K562 (cell line): ENCODE results near the gene HCAR1. TPM values are rescaled to one million over a fixed set of nuclear protein-coding genes. Genes with fewer than 3 reads are reported as not detected.
A peak's percentile ranks its signal among the peaks of the same experiment; 100 is the strongest.

Experiments used
- ATF3 ChIP-seq, 2 experiments: fragments of 450-650 bp in 1 of 2; sonication (generic) in 1 of 2; formaldehyde crosslinking in 1 of 2; IDR thresholded peaks in 1 of 2; conservative IDR thresholded peaks in 1 of 2; 2 replicates each; pipeline versions ENCODE4 v1.6.1 to v1.8.1; 2016 to 2023; ENCODE audit warnings: mild to moderate bottlenecking in 2 of 2, moderate library complexity in 2 of 2, inconsistent platforms in 1 of 2, missing genetic modification reagents in 1 of 2
- CHAMP1 ChIP-seq: fragments of 450-650 bp; IDR thresholded peaks from 2 replicates; pipeline ENCODE4 v1.6.1; 2016; ENCODE audit warnings: mild to moderate bottlenecking
- FIP1L1 ChIP-seq: fragments of 200-400 bp; formaldehyde crosslinking; IDR thresholded peaks from 2 replicates; pipeline ENCODE4 v1.6.1; 2018; ENCODE audit warnings: mild to moderate bottlenecking, low read depth, low read length; ENCODE audit not compliant: poor library complexity, severe bottlenecking
- HDAC8 ChIP-seq: fragments of 450-650 bp; IDR thresholded peaks from 2 replicates; pipeline ENCODE4 v1.6.1; 2016; ENCODE audit warnings: mild to moderate bottlenecking, missing genetic modification characterization, moderate library complexity, missing compliant biosample characterization
- HOXB6 ChIP-seq: fragments of 250-450 bp; sonication (Bioruptor Pico); IDR thresholded peaks from 2 replicates; pipeline ENCODE4 v1.5.1; 2022; ENCODE audit warnings: mild to moderate bottlenecking, borderline replicate concordance
- MIER1 ChIP-seq: fragments of 450-650 bp; IDR thresholded peaks from 2 replicates; pipeline ENCODE4 v1.6.1; 2016; ENCODE audit warnings: antibody characterized with exemption, mild to moderate bottlenecking, low read depth
- MITF ChIP-seq: IDR thresholded peaks from 2 replicates; pipeline ENCODE4 v1.6.1; 2014; ENCODE audit warnings: antibody characterized with exemption
- POLR2AphosphoS2 ChIP-seq: IDR thresholded peaks from 2 replicates; pipeline ENCODE4 v1.6.1; 2012; ENCODE audit warnings: low read length, improper control_type of control experiment
- POLR3G ChIP-seq: IDR thresholded peaks from 2 replicates; pipeline ENCODE4 v1.6.1; 2011; ENCODE audit not compliant: insufficient read length, insufficient replicate concordance; ENCODE audit errors: extremely low read depth
- RBM25 ChIP-seq: fragments of 200-400 bp; formaldehyde crosslinking; IDR thresholded peaks from 2 replicates; pipeline ENCODE4 v1.6.1; 2018; ENCODE audit warnings: low read length, low read depth, moderate library complexity; ENCODE audit not compliant: severe bottlenecking
- STAT5A ChIP-seq: IDR thresholded peaks from 2 replicates; pipeline ENCODE4 v1.6.1; 2012; ENCODE audit warnings: low read length, inconsistent platforms, borderline replicate concordance
- UBTF ChIP-seq, 2 experiments: IDR thresholded peaks; 2 replicates each; pipeline ENCODE4 v1.6.1; 2012; ENCODE audit warnings: improper control_type of control experiment in 2 of 2, low read depth in 2 of 2, low read length in 2 of 2, borderline replicate concordance in 1 of 2
- ZBTB26 ChIP-seq: fragments of 450-650 bp; formaldehyde crosslinking; IDR thresholded peaks from 2 replicates; pipeline ENCODE4 v1.4.0; 2022; ENCODE audit warnings: missing genetic modification characterization
- ZNF165 ChIP-seq: fragments of 250-450 bp; sonication (Bioruptor Pico); IDR thresholded peaks from 2 replicates; pipeline ENCODE4 v1.4.0; 2020; ENCODE audit warnings: borderline replicate concordance
- ZNF551 ChIP-seq: fragments of 250-450 bp; sonication (Bioruptor Pico); IDR thresholded peaks from 2 replicates; pipeline ENCODE4 v1.5.0; 2021; ENCODE audit warnings: mild to moderate bottlenecking, moderate library complexity
- polyA plus RNA-seq, 8 experiments: library from polyadenylated mRNA; depleted of rRNA in 4 of 8; stranded (reverse) in 5 of 8; unstranded in 3 of 8; fragments of >200 nt; fragmentation: Nextera tagmentation in 2 of 8; fragmentation: Illumina TruSeq in 1 of 8; extraction: Ambion mirVana in 2 of 8; extraction: Trizol in 1 of 8; gene quantifications; 2 replicates each; pipeline versions ENCODE4 v1.2.1 to v1.2.3, GENCODE V29; 2011 to 2014; ENCODE audit warnings: inconsistent platforms in 1 of 8, missing spikeins in 1 of 8
- total RNA-seq, 7 experiments: library from RNA; depleted of rRNA in 6 of 7; stranded (reverse); fragments of >200 nt in 6 of 7; fragmentation: Illumina TruSeq in 2 of 7; extraction: Trizol in 2 of 7; gene quantifications; 2 replicates each; pipeline versions ENCODE4 v1.2.1 to v1.2.3, GENCODE V29; 2011 to 2021; ENCODE audit warnings: low replicate concordance in 1 of 7
- TF ChIP-seq, protein P1 (sequence below): fragments of 450-650 bp; IDR thresholded peaks from 2 replicates; pipeline ENCODE4 v1.6.1; 2016; ENCODE audit warnings: missing biosample characterization, missing genetic modification characterization
- TF ChIP-seq, protein P2 (sequence below): fragments of 450-650 bp; IDR thresholded peaks from 2 replicates; pipeline ENCODE4 v1.6.1; 2016; ENCODE audit warnings: low read depth, mild to moderate bottlenecking, moderate library complexity

The HCAR1 gene
- total and polyA plus RNA-seq, 9 of the 15 experiments (the other 6 are each of a cell fraction or from before 2014, with no cell fraction given), result not detected

DNA sequence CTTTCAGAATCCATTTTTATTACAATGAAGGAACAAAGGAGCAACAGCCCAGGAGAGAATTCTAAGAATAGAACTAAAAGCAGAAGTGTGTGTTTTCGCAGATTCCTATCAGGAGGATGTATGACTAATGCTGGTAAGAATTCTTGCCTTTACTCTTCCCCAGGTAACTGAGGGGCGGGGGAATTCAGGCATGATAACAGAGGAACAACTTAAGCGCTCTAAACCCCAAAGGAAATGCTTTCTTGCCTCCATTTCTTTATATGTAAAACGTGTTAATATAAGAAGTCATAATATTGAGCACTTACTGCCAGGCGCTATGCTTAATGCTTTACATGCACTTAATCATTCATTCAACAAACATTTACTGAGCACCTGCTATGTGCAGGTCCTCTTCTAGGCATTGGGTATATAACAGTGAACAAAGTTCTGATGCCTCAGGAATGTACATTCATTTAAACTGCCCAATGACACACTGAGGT, 4.5 kb downstream of the HCAR1 start (continued):
- TF ChIP-seq STAT5A, result no peak
- TF ChIP-seq MIER1, result no peak
- TF ChIP-seq, protein P1, sequence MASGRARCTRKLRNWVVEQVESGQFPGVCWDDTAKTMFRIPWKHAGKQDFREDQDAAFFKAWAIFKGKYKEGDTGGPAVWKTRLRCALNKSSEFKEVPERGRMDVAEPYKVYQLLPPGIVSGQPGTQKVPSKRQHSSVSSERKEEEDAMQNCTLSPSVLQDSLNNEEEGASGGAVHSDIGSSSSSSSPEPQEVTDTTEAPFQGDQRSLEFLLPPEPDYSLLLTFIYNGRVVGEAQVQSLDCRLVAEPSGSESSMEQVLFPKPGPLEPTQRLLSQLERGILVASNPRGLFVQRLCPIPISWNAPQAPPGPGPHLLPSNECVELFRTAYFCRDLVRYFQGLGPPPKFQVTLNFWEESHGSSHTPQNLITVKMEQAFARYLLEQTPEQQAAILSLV (tag), result no peak
- TF ChIP-seq POLR3G, result no peak
- no peak for TF ChIP-seq POLR2AphosphoS2
- TF ChIP-seq, protein P2, sequence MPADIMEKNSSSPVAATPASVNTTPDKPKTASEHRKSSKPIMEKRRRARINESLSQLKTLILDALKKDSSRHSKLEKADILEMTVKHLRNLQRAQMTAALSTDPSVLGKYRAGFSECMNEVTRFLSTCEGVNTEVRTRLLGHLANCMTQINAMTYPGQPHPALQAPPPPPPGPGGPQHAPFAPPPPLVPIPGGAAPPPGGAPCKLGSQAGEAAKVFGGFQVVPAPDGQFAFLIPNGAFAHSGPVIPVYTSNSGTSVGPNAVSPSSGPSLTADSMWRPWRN, result peak; percentile 45; the same call in 1 of the 2 replicates
- TF ChIP-seq MITF, result no peak
- TF ChIP-seq ZBTB26 (CRISPR knock-in tag), result no peak
- TF ChIP-seq RBM25, result peak; percentile 10
- TF ChIP-seq HDAC8, result no peak
- no peak for TF ChIP-seq FIP1L1
- no peak; the same call in 1 of the 2 replicates for TF ChIP-seq CHAMP1
- TF ChIP-seq ATF3 (IDR thresholded peaks at IDR 0.05), result peak; percentile 82
- no peak for TF ChIP-seq ATF3 (CRISPR knock-in tag; conservative IDR thresholded peaks at IDR 0.05)
- no peak for TF ChIP-seq ZNF165 (CRISPR knock-in tag)
- TF ChIP-seq UBTF (IDR thresholded peaks at IDR 0.05; ENCODE audit: borderline replicate concordance in 1 of 2, low read depth in 2 of 2, low read length in 2 of 2), result no peak
- TF ChIP-seq ZNF551 (CRISPR knock-in tag), result no peak
- TF ChIP-seq HOXB6 (CRISPR knock-in tag), result no peak
